A673 (cell line): ENCODE results near the gene EEFSEC.

Experiments used
- EZH2 ChIP-seq: fragments of 200-600 bp; sonication (generic); IDR thresholded peaks from 2 replicates; pipeline ENCODE4 v1.6.1; 2017; ENCODE audit warnings: borderline replicate concordance, low read depth, mild to moderate bottlenecking, mixed read lengths, antibody characterized with exemption, low read length; ENCODE audit not compliant: poor library complexity, severe bottlenecking
- TF ChIP-seq, protein P1 (sequence below): fragments of 300-800, 200-600 bp; sonication (generic); conservative IDR thresholded peaks from 2 replicates; pipeline ENCODE4 v1.5.1; 2017; ENCODE audit warnings: low read depth, mild to moderate bottlenecking, antibody characterized with exemption, low read length, moderate library complexity, mixed read lengths

- TF ChIP-seq, protein P1, sequence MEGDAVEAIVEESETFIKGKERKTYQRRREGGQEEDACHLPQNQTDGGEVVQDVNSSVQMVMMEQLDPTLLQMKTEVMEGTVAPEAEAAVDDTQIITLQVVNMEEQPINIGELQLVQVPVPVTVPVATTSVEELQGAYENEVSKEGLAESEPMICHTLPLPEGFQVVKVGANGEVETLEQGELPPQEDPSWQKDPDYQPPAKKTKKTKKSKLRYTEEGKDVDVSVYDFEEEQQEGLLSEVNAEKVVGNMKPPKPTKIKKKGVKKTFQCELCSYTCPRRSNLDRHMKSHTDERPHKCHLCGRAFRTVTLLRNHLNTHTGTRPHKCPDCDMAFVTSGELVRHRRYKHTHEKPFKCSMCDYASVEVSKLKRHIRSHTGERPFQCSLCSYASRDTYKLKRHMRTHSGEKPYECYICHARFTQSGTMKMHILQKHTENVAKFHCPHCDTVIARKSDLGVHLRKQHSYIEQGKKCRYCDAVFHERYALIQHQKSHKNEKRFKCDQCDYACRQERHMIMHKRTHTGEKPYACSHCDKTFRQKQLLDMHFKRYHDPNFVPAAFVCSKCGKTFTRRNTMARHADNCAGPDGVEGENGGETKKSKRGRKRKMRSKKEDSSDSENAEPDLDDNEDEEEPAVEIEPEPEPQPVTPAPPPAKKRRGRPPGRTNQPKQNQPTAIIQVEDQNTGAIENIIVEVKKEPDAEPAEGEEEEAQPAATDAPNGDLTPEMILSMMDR, result no peak
- no peak for TF ChIP-seq EZH2
These were observed 25.0 kb upstream of the EEFSEC start for GRCh38 chr3:128128251-128128650.
